Measurements from ENCODE around the gene INTS1.

The INTS1 gene

DNA sequence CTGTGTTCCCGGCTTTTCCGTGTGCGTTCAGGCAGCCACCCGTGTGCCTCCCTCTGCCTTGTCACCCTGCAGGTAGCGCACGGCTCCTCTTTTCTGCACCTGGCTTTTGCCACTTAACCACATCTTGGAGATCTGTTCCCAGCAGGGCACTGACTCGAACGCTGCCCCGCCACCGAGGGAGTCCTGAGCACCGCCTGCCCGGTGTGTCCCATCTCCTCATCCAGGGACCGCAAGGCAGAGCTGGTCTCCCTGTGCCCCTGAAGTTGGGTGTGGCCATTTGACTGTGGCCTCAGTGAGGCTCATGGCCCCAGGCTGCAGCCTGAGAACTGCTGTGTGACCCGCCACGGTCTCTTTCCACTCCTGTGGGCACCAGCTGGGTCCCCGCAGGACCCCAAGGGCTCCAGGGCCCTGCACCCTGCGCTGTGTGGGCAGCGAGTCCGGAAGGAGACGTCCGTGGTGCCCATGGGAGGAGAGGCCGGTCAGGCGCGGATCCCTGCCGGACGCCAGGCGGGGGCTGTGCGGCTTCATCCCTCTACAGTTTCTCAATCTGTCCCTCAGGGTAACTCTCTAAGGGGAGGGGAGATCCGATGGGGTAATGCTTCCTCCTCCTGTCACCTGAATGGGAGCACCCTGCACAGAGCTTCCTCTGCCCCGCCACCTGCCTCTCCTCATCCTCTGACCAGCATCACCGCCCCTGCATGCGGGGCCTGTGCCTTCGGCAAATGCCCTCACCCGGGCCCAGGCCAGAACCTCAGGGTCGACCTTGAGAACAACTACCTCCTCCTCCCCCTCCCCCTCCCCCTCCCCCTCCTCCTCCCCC lies 1.8 kb upstream of the INTS1 start:
- peak; percentile 27 for DNase-seq

DNA sequence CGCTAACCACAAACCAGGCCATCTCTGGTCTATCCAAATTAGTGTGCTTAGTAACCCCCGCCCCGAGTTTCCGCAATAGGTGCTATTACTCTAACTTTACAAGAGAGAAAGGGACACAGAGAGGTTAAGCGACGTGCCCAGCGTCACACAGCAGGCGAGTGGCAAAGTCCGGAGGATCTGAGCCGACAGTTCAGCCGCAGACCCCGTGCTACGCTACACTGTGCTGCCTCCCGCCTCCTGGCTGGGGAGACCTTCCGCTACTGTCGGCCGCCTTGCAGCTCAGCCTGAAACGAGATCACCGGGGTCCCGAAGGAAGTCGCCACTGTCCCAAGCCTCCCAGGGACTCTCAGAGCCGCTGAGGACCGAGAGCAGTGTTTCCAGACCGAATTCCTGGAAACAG lies 799 bp downstream of the INTS1 start:
- no peak for DNase-seq

DNA sequence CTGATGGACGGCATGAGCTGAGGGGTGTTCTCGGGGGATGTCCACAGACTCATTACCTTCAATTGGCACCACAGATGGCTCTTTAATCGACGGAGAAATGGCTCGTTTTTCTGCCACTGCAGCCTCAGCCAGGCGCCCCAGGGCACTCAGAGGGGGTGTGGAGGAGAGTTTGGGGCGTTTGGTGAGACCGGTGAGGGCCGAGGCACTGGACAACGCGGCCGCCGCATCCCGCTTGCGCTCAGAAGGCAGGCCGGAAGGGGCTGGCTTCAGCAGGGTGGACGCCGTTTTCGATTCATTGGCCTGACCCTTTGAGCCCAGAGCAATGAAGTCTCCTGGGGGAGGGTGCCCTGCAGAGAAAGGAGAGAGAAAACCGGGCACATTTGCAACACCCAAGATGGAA lies 1.3 kb downstream of the INTS1 start:
- no peak for DNase-seq

DNA sequence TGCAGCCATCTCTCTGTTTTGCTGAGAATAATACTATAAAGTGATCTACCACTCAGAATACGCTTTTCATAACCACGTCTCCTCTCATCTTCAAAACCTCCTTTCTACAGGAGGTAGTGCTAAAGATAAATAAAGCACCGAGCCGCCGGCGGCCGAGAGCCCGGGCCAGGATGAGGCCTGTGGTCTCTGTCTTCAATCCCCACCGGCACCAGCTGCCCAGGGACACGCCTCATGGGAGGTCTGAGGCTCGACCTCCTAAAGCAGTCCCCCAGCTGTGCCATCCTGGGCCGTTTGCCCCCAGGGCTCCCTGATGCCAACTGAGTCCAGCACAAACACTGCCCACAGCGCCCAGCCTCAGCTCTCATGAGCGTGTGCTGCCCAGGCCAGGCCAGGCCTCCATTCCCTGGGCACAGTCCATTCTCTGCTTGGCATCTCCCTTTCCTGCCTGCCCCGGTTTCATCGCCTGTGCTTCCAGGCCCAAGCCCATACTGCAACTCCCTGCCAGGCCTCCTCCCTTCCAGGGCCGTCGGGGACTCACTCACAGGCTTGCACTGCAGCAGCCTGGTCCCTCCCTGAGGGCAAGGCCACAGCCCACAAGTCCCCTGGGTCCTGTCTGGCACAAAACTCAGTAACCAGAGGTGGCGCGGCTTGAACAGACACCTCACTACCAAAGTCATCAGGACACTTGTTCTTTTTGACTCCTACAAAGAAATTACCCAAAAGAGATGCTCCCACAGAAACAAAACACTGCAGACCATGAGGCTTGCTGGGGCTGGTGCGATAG lies 2.5 kb downstream of the INTS1 start:
- DNase-seq, result no peak

- no peak for DNase-seq
These were observed 4.0 kb downstream of the INTS1 start for GRCh38 chr7:1500064-1500807.

DNA sequence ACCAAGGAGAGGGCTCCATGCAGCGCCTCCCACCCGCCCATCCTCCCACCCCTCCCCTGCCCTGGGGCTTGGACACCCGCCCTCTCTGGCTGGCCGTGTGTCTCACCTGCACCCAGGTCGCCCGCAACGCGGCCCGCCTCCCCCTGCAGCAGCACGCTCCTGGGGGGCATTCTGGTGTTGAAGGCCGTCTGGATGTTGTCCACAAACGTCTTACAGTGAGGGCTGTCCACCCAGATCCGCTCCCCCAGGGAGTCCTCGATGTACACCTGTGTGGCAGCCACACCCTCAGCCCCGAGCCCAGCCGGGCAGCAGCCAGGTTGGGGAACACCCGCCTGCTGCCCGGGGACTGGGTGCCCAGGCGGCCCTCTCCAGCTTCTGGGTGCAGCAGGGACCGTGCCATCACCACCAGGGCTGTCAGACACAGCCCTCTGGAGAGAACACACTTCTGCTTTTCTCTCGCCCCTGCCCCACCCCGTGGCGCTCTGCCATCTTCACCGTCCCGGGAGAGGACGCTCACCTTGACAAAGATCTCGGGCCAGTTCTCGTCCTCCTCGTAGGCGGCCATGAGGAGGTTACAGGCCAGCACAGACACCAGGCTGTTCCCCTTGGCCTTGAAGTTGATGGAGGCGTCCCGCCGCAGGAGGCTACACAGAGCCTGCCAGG lies 4.7 kb downstream of the INTS1 start:
- no peak for DNase-seq

- DNase-seq, result no peak
These were observed 5.6 kb downstream of the INTS1 start for GRCh38 chr7:1498370-1499305.

GRCh38 chr7:1497293-1497927 lies 6.8 kb downstream of the INTS1 start:
- no peak for DNase-seq

DNA sequence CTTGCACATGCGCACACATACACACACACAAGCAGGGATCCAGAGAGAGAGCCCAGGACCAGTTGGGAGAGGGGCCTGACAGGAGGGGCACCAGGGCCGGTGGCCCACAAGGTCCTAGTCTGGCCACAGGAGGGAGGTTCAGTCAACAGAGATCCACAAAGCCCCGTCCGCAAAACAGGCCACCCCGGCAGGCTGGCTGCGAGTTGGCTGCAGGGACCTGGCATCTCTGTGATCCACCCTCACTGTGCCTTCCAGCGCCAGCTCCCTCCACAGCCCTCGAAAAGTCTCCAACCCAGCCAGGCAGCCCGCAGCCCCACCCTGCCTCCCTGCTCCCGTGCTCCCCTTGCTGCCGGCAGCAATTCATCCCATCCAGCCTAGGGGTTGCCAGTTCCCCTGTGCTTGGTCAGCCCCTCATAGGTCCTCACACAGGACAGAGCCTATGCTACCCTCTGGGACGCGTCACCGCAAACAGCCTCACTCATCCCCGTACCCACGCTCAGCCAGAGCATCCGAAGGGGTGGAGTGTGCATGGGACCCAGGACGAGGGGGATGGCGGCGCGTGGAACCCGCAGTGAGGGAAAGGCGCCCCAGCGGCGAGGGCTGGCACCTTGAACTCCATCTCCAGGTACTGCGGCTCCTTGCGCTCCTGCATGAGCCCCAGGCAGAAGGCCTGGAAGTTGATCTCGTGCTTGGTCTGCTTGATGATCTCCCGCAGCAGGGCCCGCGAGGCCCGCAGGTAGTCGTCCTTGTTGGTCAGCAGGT lies 7.5 kb downstream of the INTS1 start:
- no peak for DNase-seq

GRCh38 chr7:1495564-1496242 lies 8.5 kb downstream of the INTS1 start:
- no peak for DNase-seq

GRCh38 chr7:1494866-1495563 lies 9.2 kb downstream of the INTS1 start:
- DNase-seq, result no peak

DNA sequence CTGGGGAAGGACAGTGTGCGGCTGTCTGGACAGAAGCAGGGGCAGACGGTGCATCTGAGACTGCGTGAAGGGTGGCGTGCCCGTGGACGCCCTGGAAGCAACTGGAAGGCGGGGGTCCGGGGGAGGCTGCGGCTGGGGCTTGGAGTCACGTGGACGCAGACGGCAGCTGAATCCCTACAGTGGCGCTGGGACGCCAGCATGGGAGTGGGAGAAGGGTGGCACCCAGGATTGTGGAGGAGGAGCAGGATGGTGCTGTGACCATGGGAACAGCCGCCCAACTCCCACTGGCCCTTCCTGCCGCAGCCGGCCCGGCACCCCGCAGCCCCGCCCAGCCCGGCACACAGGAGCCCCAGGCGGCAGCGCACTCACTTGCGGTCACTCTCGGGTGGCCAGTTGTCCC lies 9.7 kb downstream of the INTS1 start:
- no peak for DNase-seq

- no peak for DNase-seq
These were observed 10.6 kb downstream of the INTS1 start for GRCh38 chr7:1493571-1493970.

DNA sequence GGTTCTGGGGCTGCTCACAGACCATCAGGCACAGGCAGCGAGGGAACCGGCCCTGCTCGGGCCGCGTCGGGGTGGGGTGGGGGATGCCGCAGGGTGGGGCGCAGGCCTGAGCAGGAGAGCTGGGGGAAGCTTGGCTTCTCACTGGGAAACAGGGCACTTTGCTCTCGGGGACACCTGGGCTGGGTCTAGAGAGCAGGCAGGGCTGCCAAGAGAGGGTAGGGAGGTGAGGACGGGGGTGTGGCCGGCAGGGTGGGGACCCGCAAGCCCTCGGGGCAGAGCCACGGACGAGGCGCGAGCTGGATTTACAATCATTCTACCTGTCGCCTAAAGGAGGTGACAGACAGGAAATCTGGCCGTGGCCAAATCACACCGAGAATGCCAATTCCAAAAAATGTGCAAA lies 11.1 kb downstream of the INTS1 start:
- DNase-seq, result no peak

- no peak for DNase-seq
These were observed 11.5 kb downstream of the INTS1 start for GRCh38 chr7:1492640-1493039.

DNA sequence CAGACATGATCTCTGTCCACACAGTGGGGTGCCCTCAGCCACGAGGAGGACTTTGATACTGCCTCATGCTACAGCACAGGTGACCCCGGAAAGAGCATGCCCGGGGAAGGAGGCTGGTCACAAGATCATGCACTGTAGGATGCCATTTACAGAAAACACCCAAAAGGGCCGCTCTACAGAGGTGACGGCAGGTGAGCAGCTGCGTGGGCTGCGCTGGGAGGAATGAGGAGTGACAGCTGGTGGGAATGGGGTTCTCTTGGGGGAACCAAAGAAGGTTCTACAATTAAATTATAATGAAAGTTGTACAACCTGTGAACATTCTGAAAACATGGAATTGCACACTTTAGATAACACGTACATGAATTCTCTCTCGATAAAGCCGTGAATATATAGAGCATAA lies 12.0 kb downstream of the INTS1 start:
- DNase-seq, result no peak

DNA sequence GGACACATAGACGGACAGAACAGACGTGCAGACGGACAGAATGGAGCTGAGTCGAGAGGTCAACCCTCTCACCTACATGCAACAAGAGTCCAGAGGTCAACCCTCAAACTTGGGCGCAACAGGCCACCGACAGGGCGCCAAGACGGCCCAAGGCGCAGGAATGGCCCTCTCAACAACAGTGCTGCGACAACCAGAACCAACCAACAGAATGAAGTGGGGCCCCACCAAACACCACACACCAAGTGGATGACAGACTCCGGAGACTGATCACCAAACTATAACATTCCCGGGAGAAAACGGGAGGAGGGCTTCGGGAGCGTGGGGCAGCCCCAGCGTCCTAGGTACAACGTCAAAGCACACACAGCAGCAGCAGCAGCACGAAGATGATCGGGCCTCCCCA lies 13.4 kb downstream of the INTS1 start:
- DNase-seq, result no peak

DNA sequence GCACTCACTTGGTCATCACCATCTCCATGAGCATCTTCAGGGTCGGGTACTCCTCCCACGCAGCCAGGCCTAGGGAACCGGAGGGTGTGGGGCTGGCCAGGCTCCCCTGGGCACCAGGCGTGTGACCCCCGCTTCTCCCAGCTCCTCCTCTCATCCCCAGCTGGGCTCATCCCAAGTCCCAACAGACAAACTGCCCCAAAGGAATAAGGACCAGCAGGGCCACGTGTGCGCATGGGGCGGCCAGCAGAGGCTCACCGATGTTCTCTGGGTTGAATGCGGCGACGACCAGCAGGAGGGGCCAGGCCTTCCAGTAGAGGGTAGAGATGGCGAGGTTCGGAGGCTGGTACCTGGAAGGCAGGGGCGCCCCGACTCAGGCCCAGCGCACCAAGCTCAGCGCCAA lies 14.9 kb downstream of the INTS1 start:
- DNase-seq, result no peak

DNA sequence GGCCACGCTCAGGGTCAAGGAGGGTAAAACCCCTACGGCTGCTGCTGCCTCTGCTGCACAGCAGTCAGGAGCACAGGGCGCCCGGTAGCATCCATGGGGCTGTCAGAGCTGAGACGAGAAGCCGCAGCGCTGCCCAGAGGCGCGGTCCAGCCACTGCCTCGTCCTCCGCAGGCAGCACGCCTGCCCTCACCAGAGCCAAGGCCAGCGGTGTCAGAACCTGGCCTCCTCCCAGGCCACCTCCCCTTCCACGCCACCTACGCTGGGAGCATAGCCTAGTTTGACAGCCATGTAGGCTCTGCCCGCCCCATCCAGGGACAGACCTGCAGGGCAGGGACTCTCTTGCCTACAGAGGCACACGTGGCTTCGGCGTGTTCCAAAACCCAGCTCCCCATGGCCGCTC lies 16.2 kb downstream of the INTS1 start:
- no peak for DNase-seq

Measured in stimulated activated CD4-positive, alpha-beta T cell treated with anti-CD3 and anti-CD28 coated beads, Interleukin-15, amount 100 ng/mL, for 24 hours (primary cell).